Caco-2 (cell line): Measurements from ENCODE around the gene MAP7D3. TPM values are rescaled to one million over a fixed set of nuclear protein-coding genes. Genes with fewer than 3 reads are reported as not detected.

Source experiments
- BruUV-seq: library from RNA; stranded (reverse); fragments of 400-500 nt; replicated peaks from 2 replicates; lab custom pipeline; 2021; lab: Mats Ljungman, UMichigan
- CTCF ChIA-PET: fragments of 300-600 bp; sonication (Branson Sonifier 250); formaldehyde crosslinking; loops from one replicate; lab custom pipeline; 2022; ENCODE audit warnings: antibody characterized with exemption; lab: Charles Lee
- POLR2A ChIA-PET: fragments of 300-600 bp; sonication (Branson Sonifier 250); formaldehyde crosslinking; loops from one replicate; lab custom pipeline; 2022; ENCODE audit warnings: antibody characterized with exemption; lab: Charles Lee
- DNase-seq, 2 experiments: peaks; one replicate each; pipeline versions ENCODE4 v3.0.0 to v3.0.0-alpha.2; 2020 to 2022
- H3K27me3 ChIP-seq: replicated peaks from 2 replicates; pipeline ENCODE4 v1.6.0; 2011; ENCODE audit warnings: low read length; ENCODE audit not compliant: control insufficient read depth, insufficient read depth
- H3K36me3 ChIP-seq: 2 replicates; pipeline ENCODE4 v1.5.1; 2011; ENCODE audit warnings: low read length; ENCODE audit not compliant: control insufficient read depth, insufficient read depth
- H3K4me1 ChIP-seq: fragments of 250-450 bp; sonication (Bioruptor Pico); 2 replicates; pipeline ENCODE4 v1.5.1; 2020; ENCODE audit warnings: mild to moderate bottlenecking
- H3K4me3 ChIP-seq: 2 replicates; pipeline ENCODE4 v1.5.1; 2011; ENCODE audit warnings: low read depth, mild to moderate bottlenecking, control low read depth, low read length
- H3K9me3 ChIP-seq: fragments of 250-450 bp; sonication (Bioruptor Pico); 2 replicates; pipeline ENCODE4 v1.5.1; 2020; ENCODE audit warnings: mild to moderate bottlenecking, moderate library complexity
- H3K27ac Mint-ChIP-seq: one replicate; pipeline ENCODE4 v1.8.0; 2022; ENCODE audit warnings: mixed read lengths; ENCODE audit not compliant: unreplicated experiment
- H3K27me3 Mint-ChIP-seq: one replicate; pipeline ENCODE4 v1.8.0; 2022; ENCODE audit warnings: mixed read lengths; ENCODE audit not compliant: insufficient read depth, unreplicated experiment
- H3K36me3 Mint-ChIP-seq: one replicate; pipeline ENCODE4 v1.8.0; 2022; ENCODE audit warnings: mild to moderate bottlenecking, mixed read lengths; ENCODE audit not compliant: insufficient read depth, unreplicated experiment
- H3K4me1 Mint-ChIP-seq: one replicate; pipeline ENCODE4 v1.8.0; 2022; ENCODE audit warnings: low read depth, mixed read lengths; ENCODE audit not compliant: unreplicated experiment
- H3K4me3 Mint-ChIP-seq: one replicate; pipeline ENCODE4 v1.8.0; 2022; ENCODE audit warnings: mild to moderate bottlenecking, moderate library complexity, mixed read lengths; ENCODE audit not compliant: unreplicated experiment
- H3K9me3 Mint-ChIP-seq: one replicate; pipeline ENCODE4 v1.8.0; 2022; ENCODE audit warnings: mixed read lengths; ENCODE audit not compliant: unreplicated experiment
- CTCF ChIP-seq, 2 experiments: fragments of 200-600 bp in 1 of 2; IDR thresholded peaks; 1 replicate in 1 of 2; 2 replicates in 1 of 2; pipeline versions ENCODE4 v1.5.1 to v1.8.0; 2011 to 2022; ENCODE audit warnings: antibody characterized with exemption in 1 of 2, control low read depth in 1 of 2, inconsistent platforms in 1 of 2, low read depth in 1 of 2, low read length in 1 of 2, mild to moderate bottlenecking in 1 of 2, moderate library complexity in 1 of 2; ENCODE audit not compliant: insufficient read depth in 1 of 2, severe bottlenecking in 1 of 2, unreplicated experiment in 1 of 2
- intact Hi-C: fragments of 100-400 bp; cut with micrococcal nuclease; formaldehyde crosslinking; loops from one replicate; pipeline ENCODE4 v1.10.0; 2022; ENCODE audit not compliant: unreplicated experiment
- total RNA-seq: library from RNA; stranded (reverse); gene quantifications from 2 replicates; pipeline ENCODE4 v1.2.3, GENCODE V29; 2022

MAP7D3 gene
- total RNA-seq, 1 experiment from 2014 or later, result 6.0 TPM

GRCh38 chrX:136273986-136274385 is 22.8 kb upstream of the MAP7D3 start:
- DNase-seq, result no peak
- Mint-ChIP-seq H3K4me1 (no peaks in the 10 kb centered on the region), H3K27me3 (no peaks in the 10 kb centered on the region), H3K36me3 (no peaks in the 10 kb centered on the region), H3K4me3 (no peak overlapping the region), H3K9me3 (no peaks in the 10 kb centered on the region), H3K27ac (no peak overlapping the region)
- Histone ChIP-seq H3K27me3 (no peaks in the 10 kb centered on the region), H3K36me3 (no peaks in the 10 kb centered on the region), H3K4me3 (no peak overlapping the region), H3K9me3 (no peaks in the 10 kb centered on the region), H3K4me1 (no peaks in the 10 kb centered on the region)
- intact Hi-C loops, result no loop called here
- no TSS peak for BruUV-seq
- CTCF ChIA-PET, result no interaction called here
- TF ChIP-seq CTCF (IDR thresholded peaks at IDR 0.05; ENCODE audit: insufficient read depth in 1 of 2, low read depth in 1 of 2, low read length in 1 of 2, severe bottlenecking in 1 of 2, unreplicated experiment in 1 of 2), result no peak
- POLR2A ChIA-PET, result no interaction called here

GRCh38 chrX:136272325-136272724 is 21.1 kb upstream of the MAP7D3 start:
- no TSS peak for BruUV-seq
- intact Hi-C loops, result no loop called here
- TF ChIP-seq CTCF (IDR thresholded peaks at IDR 0.05; ENCODE audit: insufficient read depth in 1 of 2, low read depth in 1 of 2, low read length in 1 of 2, severe bottlenecking in 1 of 2, unreplicated experiment in 1 of 2), result no peak
- Histone ChIP-seq H3K9me3 (no peaks in the 10 kb centered on the region), H3K4me3 (no peak overlapping the region), H3K36me3 (no peaks in the 10 kb centered on the region), H3K4me1 (no peaks in the 10 kb centered on the region), H3K27me3 (no peaks in the 10 kb centered on the region)
- H3K27ac Mint-ChIP-seq, result no peak overlapping the region
- ChIA-PET POLR2A (no interaction called here), CTCF (interaction anchor here (0.6 to 0.9 kb wide), 2 partner anchors 109 to 225 kb away, joined by 3 to 4 read pairs; no protein-coding TSS in a partner anchor)
- no peaks in the 10 kb centered on the region for H3K9me3 Mint-ChIP-seq
- H3K4me1 Mint-ChIP-seq, result no peaks in the 10 kb centered on the region
- H3K36me3 Mint-ChIP-seq, result no peaks in the 10 kb centered on the region
- H3K4me3 Mint-ChIP-seq, result no peak overlapping the region
- DNase-seq, result no peak
- H3K27me3 Mint-ChIP-seq, result no peaks in the 10 kb centered on the region

- no TSS peak for BruUV-seq
- H3K4me1 Mint-ChIP-seq, result no peaks in the 10 kb centered on the region
- DNase-seq, result no peak
- intact Hi-C loops, result no loop called here
- Histone ChIP-seq H3K4me1 (no peaks in the 10 kb centered on the region), H3K9me3 (no peaks in the 10 kb centered on the region), H3K4me3 (no peak overlapping the region), H3K36me3 (no peaks in the 10 kb centered on the region), H3K27me3 (no peaks in the 10 kb centered on the region)
- POLR2A ChIA-PET, result no interaction called here
- H3K36me3 Mint-ChIP-seq, result no peaks in the 10 kb centered on the region
- CTCF ChIA-PET, result no interaction called here
- TF ChIP-seq CTCF (IDR thresholded peaks at IDR 0.05; ENCODE audit: insufficient read depth in 1 of 2, low read depth in 1 of 2, low read length in 1 of 2, severe bottlenecking in 1 of 2, unreplicated experiment in 1 of 2), result no peak
- no peak overlapping the region for H3K27ac Mint-ChIP-seq
- H3K4me3 Mint-ChIP-seq, result no peak overlapping the region
- no peaks in the 10 kb centered on the region for H3K27me3 Mint-ChIP-seq
- no peaks in the 10 kb centered on the region for H3K9me3 Mint-ChIP-seq
Observed at GRCh38 chrX:136271300-136271699, 20.1 kb upstream of the MAP7D3 start.
